GM06990 (cell line): Measurements from ENCODE around the gene HELZ2.

Source experiments
- DNase-seq: peaks from one replicate; pipeline ENCODE4 v3.0.0-alpha.2; 2011; ENCODE audit not compliant: insufficient read length; ENCODE audit errors: extremely low read depth
- H3K27me3 ChIP-seq: replicated peaks from 2 replicates; pipeline ENCODE4 v1.6.0; 2011; ENCODE audit warnings: low read length; ENCODE audit not compliant: control insufficient read depth, insufficient read depth
- H3K36me3 ChIP-seq: 2 replicates; pipeline ENCODE4 v1.5.1; 2011; ENCODE audit warnings: low read length; ENCODE audit not compliant: control insufficient read depth, insufficient read depth
- H3K4me3 ChIP-seq: replicated peaks from 2 replicates; pipeline ENCODE4 v1.5.1; 2011; ENCODE audit warnings: low read depth, mild to moderate bottlenecking, control low read depth, low read length
- TF ChIP-seq, protein P1 (sequence below): IDR thresholded peaks from 2 replicates; pipeline ENCODE4 v1.5.1; 2011; ENCODE audit warnings: low read length, control low read depth, mild to moderate bottlenecking, inconsistent platforms; ENCODE audit not compliant: insufficient read depth, poor library complexity, severe bottlenecking

Gene HELZ2

GRCh38 chr20:63540417-63541186 is 33.4 kb downstream of the HELZ2 start:
- H3K27me3 ChIP-seq: no peaks in the 10 kb centered on the region
- H3K4me3 ChIP-seq: no peak overlapping the region
- no peaks in the 10 kb centered on the region for H3K36me3 ChIP-seq
- TF ChIP-seq, protein P1, sequence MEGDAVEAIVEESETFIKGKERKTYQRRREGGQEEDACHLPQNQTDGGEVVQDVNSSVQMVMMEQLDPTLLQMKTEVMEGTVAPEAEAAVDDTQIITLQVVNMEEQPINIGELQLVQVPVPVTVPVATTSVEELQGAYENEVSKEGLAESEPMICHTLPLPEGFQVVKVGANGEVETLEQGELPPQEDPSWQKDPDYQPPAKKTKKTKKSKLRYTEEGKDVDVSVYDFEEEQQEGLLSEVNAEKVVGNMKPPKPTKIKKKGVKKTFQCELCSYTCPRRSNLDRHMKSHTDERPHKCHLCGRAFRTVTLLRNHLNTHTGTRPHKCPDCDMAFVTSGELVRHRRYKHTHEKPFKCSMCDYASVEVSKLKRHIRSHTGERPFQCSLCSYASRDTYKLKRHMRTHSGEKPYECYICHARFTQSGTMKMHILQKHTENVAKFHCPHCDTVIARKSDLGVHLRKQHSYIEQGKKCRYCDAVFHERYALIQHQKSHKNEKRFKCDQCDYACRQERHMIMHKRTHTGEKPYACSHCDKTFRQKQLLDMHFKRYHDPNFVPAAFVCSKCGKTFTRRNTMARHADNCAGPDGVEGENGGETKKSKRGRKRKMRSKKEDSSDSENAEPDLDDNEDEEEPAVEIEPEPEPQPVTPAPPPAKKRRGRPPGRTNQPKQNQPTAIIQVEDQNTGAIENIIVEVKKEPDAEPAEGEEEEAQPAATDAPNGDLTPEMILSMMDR: no peak
- DNase-seq: no peak

GRCh38 chr20:63539441-63540370 is 34.3 kb downstream of the HELZ2 start:
- Histone ChIP-seq H3K36me3 (no peaks in the 10 kb centered on the region), H3K4me3 (no peak overlapping the region), H3K27me3 (no peaks in the 10 kb centered on the region)
- DNase-seq: no peak
- TF ChIP-seq, protein P1: no peak

DNA sequence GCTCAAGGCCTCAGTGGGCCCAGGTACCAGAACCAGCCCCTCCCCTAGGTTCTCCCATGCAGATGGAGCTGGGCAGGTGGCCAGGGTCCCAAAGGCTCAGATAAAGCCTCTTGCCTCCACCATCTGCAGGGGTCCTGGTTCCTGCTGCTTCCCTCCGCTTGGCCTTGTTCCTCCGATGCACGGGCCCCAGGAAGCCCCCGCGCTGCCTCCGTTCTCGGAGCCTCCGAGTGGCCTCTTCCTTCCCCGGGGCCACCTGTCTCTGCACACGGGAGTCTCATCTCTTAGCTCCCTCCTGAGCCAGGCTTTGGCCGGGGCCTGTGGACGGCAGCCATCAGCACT is 35.0 kb downstream of the HELZ2 start:
- TF ChIP-seq, protein P1: no peak
- Histone ChIP-seq H3K36me3 (no peaks in the 10 kb centered on the region), H3K27me3 (no peaks in the 10 kb centered on the region), H3K4me3 (no peak overlapping the region)
- no peak for DNase-seq

DNA sequence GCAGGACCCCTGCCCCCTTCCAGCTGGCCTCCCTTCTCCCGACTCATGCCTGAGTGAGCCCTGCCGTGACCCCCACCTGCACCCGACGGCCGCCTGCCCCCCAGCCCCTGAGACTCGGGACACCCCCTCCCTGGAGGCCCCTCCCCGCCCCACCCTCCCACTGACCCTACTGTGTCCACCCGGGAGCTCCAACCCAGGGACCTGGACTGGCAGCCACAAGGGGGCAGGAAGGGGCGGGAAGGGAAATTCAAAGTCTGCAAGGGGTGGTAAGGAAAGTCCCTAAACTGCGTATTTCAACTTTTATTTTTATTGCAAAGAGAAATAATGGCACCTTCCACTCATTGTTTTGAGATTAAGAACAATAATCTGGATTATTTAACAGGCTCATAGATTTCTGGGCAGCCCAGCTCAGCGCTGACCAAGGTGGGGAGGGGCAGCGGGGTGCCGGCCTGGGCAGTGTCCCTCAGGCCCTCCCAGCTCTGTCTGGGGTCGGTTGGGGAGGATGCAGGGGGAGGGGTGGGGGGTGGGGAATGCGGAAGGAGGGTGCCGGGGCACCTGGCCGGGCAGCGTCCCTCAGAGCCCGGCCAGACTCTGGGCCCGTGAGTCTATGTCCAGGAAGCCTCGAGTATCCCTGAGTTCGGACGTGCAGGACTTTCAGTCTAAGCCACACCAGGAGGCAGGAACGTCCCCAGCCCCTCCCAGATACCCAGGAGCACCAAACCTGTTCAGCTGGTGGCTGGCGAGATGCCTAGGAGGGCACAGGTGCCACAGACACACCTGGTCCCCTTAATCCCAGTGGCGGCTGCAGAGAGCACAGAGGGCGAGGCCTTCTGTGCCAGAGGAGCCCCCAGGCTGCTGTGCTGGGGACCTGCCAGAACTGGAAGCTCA is 35.6 kb downstream of the HELZ2 start:
- peak overlapping the region; percentile 44 for H3K4me3 ChIP-seq
- H3K27me3 ChIP-seq: no peaks in the 10 kb centered on the region
- no peak for DNase-seq
- H3K36me3 ChIP-seq: no peaks in the 10 kb centered on the region
- TF ChIP-seq, protein P1: no peak

DNA sequence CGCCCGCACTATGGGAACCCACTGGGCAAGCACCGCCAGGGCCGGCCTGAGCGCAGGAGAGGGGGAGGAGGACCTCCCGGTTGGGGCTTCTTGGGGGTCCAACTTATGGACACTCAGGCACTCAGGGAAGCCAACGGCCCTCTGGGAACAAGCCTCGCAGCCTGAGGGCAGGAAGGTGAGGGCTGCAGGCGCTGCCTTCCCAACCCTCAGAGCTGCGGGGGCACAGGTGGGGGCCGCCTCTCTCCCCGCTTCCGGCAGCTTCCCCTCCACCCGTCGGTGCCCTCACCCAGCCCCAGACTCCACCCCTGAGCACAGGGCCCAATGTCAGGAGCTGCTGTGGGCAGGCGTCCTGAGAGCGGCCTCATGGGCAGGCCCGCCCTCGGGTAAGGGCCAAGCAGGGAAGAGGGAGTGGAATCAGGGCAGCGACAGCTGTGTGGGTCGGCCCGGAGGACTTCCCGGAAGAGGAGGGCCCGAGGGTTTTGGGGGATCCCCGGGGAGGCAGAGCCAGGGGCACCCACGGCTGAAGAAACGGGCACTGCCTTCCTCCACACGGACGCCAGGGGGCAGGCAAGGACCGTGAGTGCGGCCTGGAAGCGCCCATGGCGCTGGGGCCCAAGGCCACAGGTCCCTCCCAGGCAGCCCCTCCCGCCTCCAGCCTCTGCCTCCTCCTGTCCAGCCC is 36.4 kb downstream of the HELZ2 start:
- Histone ChIP-seq H3K27me3 (no peaks in the 10 kb centered on the region), H3K36me3 (no peaks in the 10 kb centered on the region), H3K4me3 (peak overlapping the region; percentile 63)
- DNase-seq: peak; percentile 95
- TF ChIP-seq, protein P1: peak; percentile 93
